Mesendoderm (in vitro differentiated cells): ENCODE data around the gene SBNO1.

ENCODE experiments used
- DNase-seq: peaks from one replicate; pipeline ENCODE4 v3.0.0; 2013
- H2AK5ac ChIP-seq: 2 replicates; pipeline ENCODE4 v1.6.1; 2013; ENCODE audit warnings: low read length, inconsistent platforms
- H2BK120ac ChIP-seq: 2 replicates; pipeline ENCODE4 v1.6.1; 2013; ENCODE audit warnings: low read depth, mild to moderate bottlenecking, low read length, moderate library complexity, mixed read lengths
- H2BK15ac ChIP-seq: replicated peaks from 2 replicates; pipeline ENCODE4 v1.6.1; 2013; ENCODE audit warnings: low read depth, mild to moderate bottlenecking, moderate library complexity
- H2BK5ac ChIP-seq: 2 replicates; pipeline ENCODE4 v1.6.1; 2013; ENCODE audit warnings: low read length, inconsistent platforms
- H3K18ac ChIP-seq: 2 replicates; pipeline ENCODE4 v1.6.1; 2013; ENCODE audit warnings: mild to moderate bottlenecking, low read length, mixed read lengths
- H3K23ac ChIP-seq: one replicate; pipeline ENCODE4 v1.6.1; 2013; ENCODE audit warnings: low read length
- H3K27ac ChIP-seq: 2 replicates; pipeline ENCODE4 v1.5.1; 2013; ENCODE audit warnings: low read depth, mild to moderate bottlenecking, inconsistent platforms, low read length, moderate library complexity
- H3K27me3 ChIP-seq: 2 replicates; pipeline ENCODE4 v1.6.1; 2013; ENCODE audit warnings: low read length, control low read depth, mild to moderate bottlenecking, inconsistent platforms; ENCODE audit not compliant: insufficient read depth, poor library complexity
- H3K36me3 ChIP-seq: 2 replicates; pipeline ENCODE4 v1.6.1; 2013; ENCODE audit warnings: low read length, inconsistent platforms; ENCODE audit not compliant: control insufficient read depth, insufficient read depth
- H3K4ac ChIP-seq: one replicate; pipeline ENCODE4 v1.6.1; 2013; ENCODE audit warnings: low read depth, mild to moderate bottlenecking, low read length, moderate library complexity
- H3K4me1 ChIP-seq: 2 replicates; pipeline ENCODE4 v1.6.1; 2013; ENCODE audit warnings: low read depth, low read length, inconsistent platforms; ENCODE audit not compliant: control insufficient read depth
- H3K4me2 ChIP-seq: 2 replicates; pipeline ENCODE4 v1.6.1; 2013; ENCODE audit warnings: low read length
- H3K4me3 ChIP-seq: 2 replicates; pipeline ENCODE4 v1.5.1; 2013; ENCODE audit warnings: mild to moderate bottlenecking, low read length
- H3K56ac ChIP-seq: one replicate; pipeline ENCODE4 v1.6.1; 2013; ENCODE audit warnings: low read length
- H3K79me1 ChIP-seq: 2 replicates; pipeline ENCODE4 v1.6.1; 2013; ENCODE audit warnings: low read length, inconsistent platforms
- H3K79me2 ChIP-seq: 2 replicates; pipeline ENCODE4 v1.6.1; 2013; ENCODE audit warnings: mild to moderate bottlenecking, low read length; ENCODE audit not compliant: control insufficient read depth, insufficient read depth
- H3K9ac ChIP-seq: 2 replicates; pipeline ENCODE4 v1.6.1; 2013; ENCODE audit warnings: low read length, inconsistent platforms
- H4K5ac ChIP-seq: one replicate; pipeline ENCODE4 v1.6.1; 2013; ENCODE audit warnings: low read length
- H4K8ac ChIP-seq: one replicate; pipeline ENCODE4 v1.6.1; 2013; ENCODE audit warnings: low read depth, mild to moderate bottlenecking, control low read depth, low read length, moderate library complexity
- WGBS: extraction: QIAGEN DNeasy Blood & Tissue Kit; methylation state at CpG from one replicate; pipeline ENCODE4 v1.1.7; 2013; ENCODE audit warnings: low lambda C conversion rate, missing lambda C conversion rate; ENCODE audit not compliant: insufficient coverage; ENCODE audit errors: extremely low coverage; 5-methylcytosine and 5-hydroxymethylcytosine counted together

The SBNO1 gene

GRCh38 chr12:123367511-123367910 is 2.9 kb upstream of the SBNO1 start:
- Histone ChIP-seq H4K5ac (no peak overlapping the region), H3K27ac (no peak overlapping the region), H3K79me1 (peaks cover 2% of the 10 kb centered on the region), H2AK5ac (no peak overlapping the region), H3K36me3 (no peaks in the 10 kb centered on the region), H3K9ac (no peak overlapping the region), H2BK15ac (no peak overlapping the region), H3K4me1 (peaks cover 2% of the 10 kb centered on the region), H4K8ac (no peak overlapping the region), H3K4me3 (no peak overlapping the region), H3K79me2 (peaks cover 21% of the 10 kb centered on the region), H3K4ac (no peak overlapping the region), H3K4me2 (no peak overlapping the region), H2BK120ac (no peak overlapping the region), H3K27me3 (no peaks in the 10 kb centered on the region), H3K56ac (no peak overlapping the region), H2BK5ac (no peak overlapping the region), H3K23ac (no peak overlapping the region), H3K18ac (no peak overlapping the region)
- DNase-seq: no peak
- WGBS: no CpG with 5 or more reads among the region's 4 CpGs

DNA sequence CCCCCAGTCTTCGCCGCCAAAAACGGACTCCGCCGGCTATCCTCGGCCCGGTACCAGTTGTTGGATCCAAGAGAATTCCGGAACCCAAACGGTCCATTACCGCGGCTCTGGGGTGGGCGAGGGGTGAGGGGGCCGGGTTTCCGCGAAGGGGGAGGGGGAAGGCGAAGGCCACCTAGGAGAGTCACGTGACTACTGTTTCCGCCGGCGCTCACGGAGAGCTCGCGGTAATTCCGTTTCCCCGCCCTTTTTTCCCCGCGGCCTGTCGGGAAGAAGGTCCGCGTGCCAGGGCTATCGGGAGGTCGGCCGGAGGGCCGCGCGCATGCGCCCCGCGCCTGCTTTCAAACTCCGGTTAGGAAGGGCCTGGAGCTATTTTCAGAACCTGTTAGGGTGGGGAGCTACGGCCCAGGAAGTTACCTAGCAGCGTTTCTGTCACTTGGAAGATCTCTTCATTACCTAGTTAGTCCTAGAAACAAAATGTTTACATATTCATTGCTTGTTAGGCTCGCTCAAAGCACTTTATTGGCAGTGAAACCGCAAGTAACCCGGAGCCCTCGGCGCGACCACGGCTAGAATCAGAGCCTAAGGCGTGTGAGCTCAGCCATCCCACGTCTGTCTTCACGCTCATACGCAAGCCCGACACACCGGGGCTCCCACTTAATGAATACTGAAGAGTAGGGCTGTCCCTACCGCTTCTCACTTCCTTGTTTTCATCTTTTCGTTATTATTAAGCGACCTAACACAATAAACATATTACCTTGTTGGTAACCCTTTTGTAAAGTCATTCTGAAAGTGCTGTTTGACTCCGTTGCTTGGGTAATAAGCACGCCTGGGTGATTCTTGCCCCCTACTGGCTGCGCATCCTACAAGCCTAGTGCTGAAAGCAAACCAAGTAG is 624 bp upstream of the SBNO1 start:
- H3K27ac ChIP-seq: peak overlapping the region; percentile 93
- H2AK5ac ChIP-seq: no peak overlapping the region
- H2BK5ac ChIP-seq: no peak overlapping the region
- peaks cover 2% of the 10 kb centered on the region for H3K79me1 ChIP-seq
- H3K79me2 ChIP-seq: peaks cover 38% of the 10 kb centered on the region
- no peak overlapping the region for H4K5ac ChIP-seq
- peak overlapping the region; percentile 95 for H2BK120ac ChIP-seq
- peak overlapping the region; percentile 73 for H3K4me3 ChIP-seq
- peak overlapping the region; percentile 95 for H3K56ac ChIP-seq
- H4K8ac ChIP-seq: peak overlapping the region; percentile 97
- peak overlapping the region; percentile 83 for H3K4ac ChIP-seq
- DNase-seq: peak; percentile 100
- peak overlapping the region; percentile 81 for H3K4me2 ChIP-seq
- H3K27me3 ChIP-seq: no peaks in the 10 kb centered on the region
- H2BK15ac ChIP-seq: peak overlapping the region; percentile 99
- H3K18ac ChIP-seq: peak overlapping the region; percentile 100
- H3K9ac ChIP-seq: peak overlapping the region; percentile 87
- WGBS: no CpG with 5 or more reads among the region's 61 CpGs
- H3K36me3 ChIP-seq: no peaks in the 10 kb centered on the region
- no peak overlapping the region for H3K23ac ChIP-seq
- H3K4me1 ChIP-seq: peaks cover 2% of the 10 kb centered on the region

- Histone ChIP-seq H2BK120ac (no peak overlapping the region), H3K9ac (peak overlapping the region; percentile 98), H3K4ac (peak overlapping the region; percentile 88), H3K36me3 (no peaks in the 10 kb centered on the region), H3K4me1 (peaks cover 2% of the 10 kb centered on the region), H3K79me1 (peaks cover 3% of the 10 kb centered on the region), H3K18ac (peak overlapping the region; percentile 89), H4K5ac (no peak overlapping the region), H2AK5ac (no peak overlapping the region), H3K27ac (peak overlapping the region; percentile 60), H4K8ac (no peak overlapping the region), H3K79me2 (peaks cover 48% of the 10 kb centered on the region), H2BK15ac (no peak overlapping the region), H3K4me3 (peak overlapping the region; percentile 95), H2BK5ac (no peak overlapping the region), H3K56ac (peak overlapping the region; percentile 97), H3K4me2 (peak overlapping the region; percentile 93), H3K27me3 (no peaks in the 10 kb centered on the region), H3K23ac (peak overlapping the region; percentile 97)
- no CpG with 5 or more reads among the region's 62 CpGs for WGBS
- peak; percentile 44 for DNase-seq
These were observed 711 bp downstream of the SBNO1 start for GRCh38 chr12:123363740-123364531.

- Histone ChIP-seq H3K18ac (no peak overlapping the region), H2BK15ac (no peak overlapping the region), H2BK120ac (no peak overlapping the region), H3K27ac (no peak overlapping the region), H3K79me2 (peaks cover 52% of the 10 kb centered on the region), H3K4me2 (peak overlapping the region; percentile 93), H3K4me1 (peaks cover 2% of the 10 kb centered on the region), H2BK5ac (no peak overlapping the region), H3K4me3 (peak overlapping the region; percentile 95), H3K56ac (peak overlapping the region; percentile 97), H3K9ac (peak overlapping the region; percentile 98), H3K79me1 (peaks cover 3% of the 10 kb centered on the region), H2AK5ac (no peak overlapping the region), H4K5ac (no peak overlapping the region), H3K27me3 (no peaks in the 10 kb centered on the region), H3K4ac (no peak overlapping the region), H3K36me3 (no peaks in the 10 kb centered on the region), H3K23ac (no peak overlapping the region), H4K8ac (no peak overlapping the region)
- WGBS: no CpG with 5 or more reads among the region's 9 CpGs
- DNase-seq: no peak
These were observed 1.3 kb downstream of the SBNO1 start for GRCh38 chr12:123363390-123363739.

GRCh38 chr12:123358035-123358434 is 6.6 kb downstream of the SBNO1 start:
- no CpG with 5 or more reads among the region's 1 CpG for WGBS

More at GRCh38 chr12:123358035-123358434, 6.6 kb downstream of the SBNO1 start:
- Histone ChIP-seq H3K9ac (no peak overlapping the region), H4K8ac (no peak overlapping the region), H3K36me3 (no peaks in the 10 kb centered on the region), H2BK5ac (no peak overlapping the region), H3K79me1 (peaks cover 4% of the 10 kb centered on the region), H3K27me3 (no peaks in the 10 kb centered on the region), H4K5ac (no peak overlapping the region), H3K4me1 (peaks cover under 1% of the 10 kb centered on the region), H2AK5ac (no peak overlapping the region), H2BK120ac (no peak overlapping the region), H3K4me3 (no peak overlapping the region), H3K4ac (no peak overlapping the region), H3K18ac (no peak overlapping the region), H3K56ac (no peak overlapping the region), H3K4me2 (no peak overlapping the region), H3K23ac (no peak overlapping the region), H3K27ac (no peak overlapping the region), H3K79me2 (peaks cover 68% of the 10 kb centered on the region), H2BK15ac (no peak overlapping the region)
- DNase-seq: no peak
